ENCODE results near the gene PELI2. TPM values are rescaled to one million over a fixed set of nuclear protein-coding genes. Genes with fewer than 3 reads are reported as not detected.

Gene PELI2
- total RNA-seq, 1 donor from 2014 or later, result 7.8 TPM

DNA sequence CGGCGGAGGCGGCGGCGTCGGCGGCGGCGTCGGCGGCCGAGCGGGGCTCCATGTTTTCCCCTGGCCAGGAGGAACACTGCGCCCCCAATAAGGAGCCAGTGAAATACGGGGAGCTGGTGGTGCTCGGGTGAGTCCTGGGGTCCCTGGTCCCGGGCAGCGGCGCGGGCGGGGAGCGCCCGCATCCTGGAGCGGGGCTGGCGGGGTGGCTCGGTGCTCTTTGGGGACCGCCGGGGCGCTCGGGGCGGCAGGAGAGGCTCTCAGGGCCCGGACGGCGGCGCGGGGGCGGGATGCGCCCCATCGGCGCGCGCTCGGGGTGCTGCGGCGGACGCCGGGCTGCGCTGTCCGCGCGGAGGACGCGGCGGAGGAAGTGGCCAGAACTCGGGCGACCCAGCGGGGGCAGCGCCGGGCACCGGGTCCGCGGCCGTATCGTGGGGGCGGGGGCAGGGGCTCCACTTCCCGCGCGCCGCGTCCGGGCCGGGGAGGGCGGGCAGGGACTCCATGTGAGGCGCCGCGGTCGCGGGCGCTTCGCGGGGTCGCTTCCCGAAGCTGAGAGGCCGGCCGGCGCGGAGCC lies 485 bp downstream of the PELI2 start:
- peak overlapping the region; percentile 57 to 75 (median 67) for H3K9ac ChIP-seq (ENCODE audit: low read depth in 1 of 3, low read length in 3 of 3)
- H3K27ac ChIP-seq (ENCODE audit: low read depth, low read length), result peak overlapping the region; percentile 69
- no peaks in the 10 kb centered on the region for H3K27me3 ChIP-seq (ENCODE audit: control insufficient read depth in 3 of 3, insufficient read depth in 3 of 3, low read length in 3 of 3)
- no peaks in the 10 kb centered on the region for H3K36me3 ChIP-seq (ENCODE audit: control insufficient read depth in 3 of 3, insufficient read depth in 3 of 3, low read length in 3 of 3)
- H3K4me3 ChIP-seq (ENCODE audit: low read length in 3 of 3), result peak overlapping the region; percentile 72 to 77 (median 74)
- no peaks in the 10 kb centered on the region for H3K9me3 ChIP-seq (ENCODE audit: control insufficient read depth in 3 of 3, low read length in 3 of 3)
- peaks cover 0 to 6% (median 2%) of the 10 kb centered on the region in 3 donors for H3K4me1 ChIP-seq (ENCODE audit: control insufficient read depth in 3 of 3, insufficient read depth in 3 of 3, low read length in 3 of 3)

DNA sequence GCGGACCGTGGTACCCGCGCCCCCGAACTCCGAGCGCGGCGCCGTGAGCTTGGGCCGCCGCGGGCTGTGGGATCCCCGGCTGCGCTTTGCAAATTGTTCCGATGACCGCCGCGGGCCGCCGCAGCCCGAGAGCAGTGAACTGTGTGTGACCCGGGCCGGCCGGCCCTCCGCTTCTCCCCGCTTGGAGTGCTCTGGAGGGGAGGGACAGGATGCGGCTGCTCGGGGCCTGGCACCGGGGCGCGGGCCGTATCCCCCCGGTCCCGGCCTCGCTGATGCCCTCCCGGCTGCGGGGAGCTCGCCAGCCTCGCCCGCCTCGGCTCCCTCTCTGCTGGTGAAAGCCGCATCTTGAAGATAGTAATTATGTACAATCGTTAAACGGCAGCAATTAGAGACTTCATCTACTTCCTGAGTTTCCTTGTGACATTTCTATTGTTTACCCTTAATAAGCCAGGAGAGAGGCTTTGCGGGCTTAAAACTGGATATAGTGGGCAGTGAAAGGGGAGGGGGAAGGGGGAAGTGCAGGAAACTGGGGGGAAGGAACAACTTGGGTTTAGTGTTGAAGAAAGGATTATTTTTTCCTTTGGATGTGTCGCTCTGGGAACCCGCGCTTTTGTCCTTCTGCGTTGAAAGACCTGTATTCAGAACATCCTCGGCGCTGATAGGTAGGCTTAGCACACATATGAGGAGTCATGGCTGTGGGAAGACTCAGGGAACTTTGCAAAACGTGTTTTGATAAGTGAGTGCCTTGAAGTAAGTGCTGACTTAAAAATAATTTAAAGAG lies 1.2 kb downstream of the PELI2 start:
- Histone ChIP-seq H3K4me3 (ENCODE audit: low read length in 3 of 3) (peak overlapping the region; percentile 72 to 77 (median 74)), H3K36me3 (ENCODE audit: control insufficient read depth in 3 of 3, insufficient read depth in 3 of 3, low read length in 3 of 3) (no peaks in the 10 kb centered on the region), H3K9ac (ENCODE audit: low read depth in 1 of 3, low read length in 3 of 3) (peak overlapping the region; percentile 57 to 75 (median 67)), H3K4me1 (ENCODE audit: control insufficient read depth in 3 of 3, insufficient read depth in 3 of 3, low read length in 3 of 3) (peaks cover 0 to 6% (median 2%) of the 10 kb centered on the region in 3 donors), H3K27me3 (ENCODE audit: control insufficient read depth in 3 of 3, insufficient read depth in 3 of 3, low read length in 3 of 3) (no peaks in the 10 kb centered on the region), H3K27ac (ENCODE audit: low read depth, low read length) (peak overlapping the region; percentile 69), H3K9me3 (ENCODE audit: control insufficient read depth in 3 of 3, low read length in 3 of 3) (no peaks in the 10 kb centered on the region)

- peak overlapping the region; percentile 69 for H3K27ac ChIP-seq (ENCODE audit: low read depth, low read length)
Observed at GRCh38 chr14:56120091-56120691, 2.0 kb downstream of the PELI2 start.

DNA sequence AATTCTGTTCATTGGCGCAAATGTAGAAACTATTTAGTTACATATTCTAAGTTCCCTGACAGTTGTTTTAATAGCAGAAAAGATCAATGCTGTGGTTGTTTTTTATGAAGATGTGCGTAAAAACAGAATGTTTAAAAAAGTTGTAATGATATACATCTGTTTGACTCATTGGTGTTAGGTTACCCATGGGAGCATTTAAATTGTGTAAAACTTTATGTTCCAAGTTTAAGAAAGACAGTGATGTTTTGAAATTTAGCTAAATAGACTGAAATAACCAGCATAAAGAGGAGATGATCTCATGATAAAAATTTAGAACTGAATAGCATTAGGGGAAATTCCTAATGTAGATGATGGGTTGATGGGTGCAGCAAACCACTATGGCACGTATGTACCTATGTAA lies 3.6 kb downstream of the PELI2 start:
- H3K9me3 ChIP-seq (ENCODE audit: control insufficient read depth in 3 of 3, low read length in 3 of 3), result no peaks in the 10 kb centered on the region
- no peak overlapping the region for H3K27ac ChIP-seq (ENCODE audit: low read depth, low read length)
- no peak overlapping the region for H3K4me3 ChIP-seq (ENCODE audit: low read length in 3 of 3)
- no peaks in the 10 kb centered on the region for H3K36me3 ChIP-seq (ENCODE audit: control insufficient read depth in 3 of 3, insufficient read depth in 3 of 3, low read length in 3 of 3)
- H3K9ac ChIP-seq (ENCODE audit: low read depth in 1 of 3, low read length in 3 of 3), result no peak overlapping the region
- H3K27me3 ChIP-seq (ENCODE audit: control insufficient read depth in 3 of 3, insufficient read depth in 3 of 3, low read length in 3 of 3), result no peaks in the 10 kb centered on the region
- peaks cover 2 to 6% (median 2%) of the 10 kb centered on the region in 3 donors for H3K4me1 ChIP-seq (ENCODE audit: control insufficient read depth in 3 of 3, insufficient read depth in 3 of 3, low read length in 3 of 3)

More at GRCh38 chr14:56120091-56120691, 2.0 kb downstream of the PELI2 start:
- H3K9ac ChIP-seq (ENCODE audit: low read depth in 1 of 3, low read length in 3 of 3), result peak overlapping the region in 2 of 3 donors; percentile 57 to 75
- H3K36me3 ChIP-seq (ENCODE audit: control insufficient read depth in 3 of 3, insufficient read depth in 3 of 3, low read length in 3 of 3), result no peaks in the 10 kb centered on the region
- no peaks in the 10 kb centered on the region for H3K9me3 ChIP-seq (ENCODE audit: control insufficient read depth in 3 of 3, low read length in 3 of 3)
- no peaks in the 10 kb centered on the region for H3K27me3 ChIP-seq (ENCODE audit: control insufficient read depth in 3 of 3, insufficient read depth in 3 of 3, low read length in 3 of 3)
- H3K4me1 ChIP-seq (ENCODE audit: control insufficient read depth in 3 of 3, insufficient read depth in 3 of 3, low read length in 3 of 3), result peaks cover 0 to 6% (median 2%) of the 10 kb centered on the region in 3 donors
- peak overlapping the region; percentile 72 to 77 (median 74) for H3K4me3 ChIP-seq (ENCODE audit: low read length in 3 of 3)

- Histone ChIP-seq H3K9ac (ENCODE audit: low read depth in 1 of 3, low read length in 3 of 3) (no peak overlapping the region), H3K27me3 (ENCODE audit: control insufficient read depth in 3 of 3, insufficient read depth in 3 of 3, low read length in 3 of 3) (no peaks in the 10 kb centered on the region), H3K4me1 (ENCODE audit: control insufficient read depth in 3 of 3, insufficient read depth in 3 of 3, low read length in 3 of 3) (peaks cover 2 to 6% (median 2%) of the 10 kb centered on the region in 3 donors), H3K36me3 (ENCODE audit: control insufficient read depth in 3 of 3, insufficient read depth in 3 of 3, low read length in 3 of 3) (no peaks in the 10 kb centered on the region), H3K4me3 (ENCODE audit: low read length in 3 of 3) (no peak overlapping the region), H3K27ac (ENCODE audit: low read depth, low read length) (no peak overlapping the region), H3K9me3 (ENCODE audit: control insufficient read depth in 3 of 3, low read length in 3 of 3) (no peaks in the 10 kb centered on the region)
Observed at GRCh38 chr14:56122301-56122700, 4.1 kb downstream of the PELI2 start.

GRCh38 chr14:56124327-56124726 lies 6.1 kb downstream of the PELI2 start:
- Histone ChIP-seq H3K27me3 (ENCODE audit: control insufficient read depth in 3 of 3, insufficient read depth in 3 of 3, low read length in 3 of 3) (no peaks in the 10 kb centered on the region), H3K9me3 (ENCODE audit: control insufficient read depth in 3 of 3, low read length in 3 of 3) (no peaks in the 10 kb centered on the region), H3K4me1 (ENCODE audit: control insufficient read depth in 3 of 3, insufficient read depth in 3 of 3, low read length in 3 of 3) (peaks cover 2 to 8% (median 7%) of the 10 kb centered on the region in 3 donors), H3K9ac (ENCODE audit: low read depth in 1 of 3, low read length in 3 of 3) (no peak overlapping the region), H3K36me3 (ENCODE audit: control insufficient read depth in 3 of 3, insufficient read depth in 3 of 3, low read length in 3 of 3) (no peaks in the 10 kb centered on the region), H3K4me3 (ENCODE audit: low read length in 3 of 3) (no peak overlapping the region), H3K27ac (ENCODE audit: low read depth, low read length) (no peak overlapping the region)

DNA sequence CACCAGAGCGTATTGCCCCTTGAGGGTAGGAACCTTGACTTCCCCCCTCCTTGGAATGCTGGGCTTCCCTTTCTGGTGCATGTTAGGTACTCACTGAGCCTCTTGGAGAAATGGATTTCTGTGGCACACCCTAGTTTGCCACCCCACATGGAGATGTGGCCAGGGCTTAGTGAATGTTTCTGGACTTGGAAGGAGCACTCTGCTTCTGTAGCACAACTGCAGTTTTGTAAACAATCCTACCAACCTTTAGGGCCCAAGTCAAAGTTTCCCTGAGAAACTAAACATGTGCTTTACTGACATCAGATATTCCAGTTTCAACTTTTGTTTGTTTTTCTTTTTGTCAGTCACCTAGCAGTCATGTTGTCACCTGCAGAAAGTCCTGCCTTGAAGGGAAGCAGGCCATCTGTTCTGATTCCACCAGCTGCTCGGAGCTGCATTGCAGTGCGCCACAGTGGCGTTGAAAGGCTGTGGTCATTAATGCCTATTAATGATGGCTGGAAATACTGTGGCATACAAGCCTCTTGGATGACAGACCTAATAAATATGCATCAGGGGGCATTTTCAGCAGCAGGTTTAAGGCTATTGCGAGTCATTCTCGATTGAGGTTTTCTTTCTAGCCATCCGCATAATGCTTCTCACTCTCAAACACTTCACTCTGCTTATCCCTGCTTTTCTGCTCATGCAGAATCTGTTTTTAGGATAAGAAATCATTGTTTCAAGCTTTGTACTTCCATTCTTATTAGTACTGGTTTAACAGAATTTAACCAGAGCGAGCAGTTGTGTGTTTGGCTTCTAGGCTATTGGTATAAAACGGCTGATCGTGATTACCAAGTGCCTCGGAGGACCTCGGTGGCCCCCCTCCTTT lies 7.8 kb downstream of the PELI2 start:
- no peaks in the 10 kb centered on the region for H3K27me3 ChIP-seq (ENCODE audit: control insufficient read depth in 3 of 3, insufficient read depth in 3 of 3, low read length in 3 of 3)
- H3K4me3 ChIP-seq (ENCODE audit: low read length in 3 of 3), result no peak overlapping the region
- H3K4me1 ChIP-seq (ENCODE audit: control insufficient read depth in 3 of 3, insufficient read depth in 3 of 3, low read length in 3 of 3), result peaks cover 8 to 13% (median 9%) of the 10 kb centered on the region in 3 donors
- no peak overlapping the region for H3K9ac ChIP-seq (ENCODE audit: low read depth in 1 of 3, low read length in 3 of 3)
- no peaks in the 10 kb centered on the region for H3K9me3 ChIP-seq (ENCODE audit: control insufficient read depth in 3 of 3, low read length in 3 of 3)
- H3K27ac ChIP-seq (ENCODE audit: low read depth, low read length), result no peak overlapping the region
- H3K36me3 ChIP-seq (ENCODE audit: control insufficient read depth in 3 of 3, insufficient read depth in 3 of 3, low read length in 3 of 3), result no peaks in the 10 kb centered on the region

- H3K36me3 ChIP-seq (ENCODE audit: control insufficient read depth in 3 of 3, insufficient read depth in 3 of 3, low read length in 3 of 3), result no peaks in the 10 kb centered on the region
- no peak overlapping the region for H3K27ac ChIP-seq (ENCODE audit: low read depth, low read length)
- H3K9ac ChIP-seq (ENCODE audit: low read depth in 1 of 3, low read length in 3 of 3), result no peak overlapping the region
- H3K4me1 ChIP-seq (ENCODE audit: control insufficient read depth in 3 of 3, insufficient read depth in 3 of 3, low read length in 3 of 3), result peaks cover 9 to 13% (median 13%) of the 10 kb centered on the region in 3 donors
- no peaks in the 10 kb centered on the region for H3K27me3 ChIP-seq (ENCODE audit: control insufficient read depth in 3 of 3, insufficient read depth in 3 of 3, low read length in 3 of 3)
- no peak overlapping the region for H3K4me3 ChIP-seq (ENCODE audit: low read length in 3 of 3)
- no peaks in the 10 kb centered on the region for H3K9me3 ChIP-seq (ENCODE audit: control insufficient read depth in 3 of 3, low read length in 3 of 3)
Observed at GRCh38 chr14:56126637-56126913, 8.4 kb downstream of the PELI2 start.

DNA sequence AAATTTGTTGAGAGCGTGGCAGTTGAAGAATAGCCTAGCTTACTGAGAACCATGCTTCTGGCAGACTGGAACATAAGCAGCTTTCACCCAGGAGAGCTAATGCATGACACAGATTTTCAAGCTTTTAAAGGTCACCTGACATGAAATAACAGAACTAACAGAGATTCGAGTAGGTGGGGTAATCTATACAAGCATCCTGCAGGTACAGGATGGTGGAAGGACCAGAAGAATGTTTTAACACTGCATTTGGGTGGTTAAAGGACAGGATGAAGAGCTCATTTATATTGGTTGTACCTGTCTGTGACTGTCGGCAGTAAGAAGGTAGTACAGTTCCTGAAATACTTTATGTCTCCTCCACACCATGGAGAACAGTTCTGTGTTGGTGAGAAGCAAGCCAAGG lies 8.9 kb downstream of the PELI2 start:
- H3K27ac ChIP-seq (ENCODE audit: low read depth, low read length), result no peak overlapping the region

More for the DNA sequence above, 8.9 kb downstream of the PELI2 start:
- Histone ChIP-seq H3K4me3 (ENCODE audit: low read length in 3 of 3) (no peak overlapping the region), H3K9ac (ENCODE audit: low read depth in 1 of 3, low read length in 3 of 3) (no peak overlapping the region), H3K4me1 (ENCODE audit: control insufficient read depth in 3 of 3, insufficient read depth in 3 of 3, low read length in 3 of 3) (peaks cover 9 to 16% (median 13%) of the 10 kb centered on the region in 3 donors), H3K36me3 (ENCODE audit: control insufficient read depth in 3 of 3, insufficient read depth in 3 of 3, low read length in 3 of 3) (no peaks in the 10 kb centered on the region), H3K9me3 (ENCODE audit: control insufficient read depth in 3 of 3, low read length in 3 of 3) (no peaks in the 10 kb centered on the region), H3K27me3 (ENCODE audit: control insufficient read depth in 3 of 3, insufficient read depth in 3 of 3, low read length in 3 of 3) (no peaks in the 10 kb centered on the region)

All from skeletal muscle tissue (tissue), 4 donors.